Ureter (tissue), 1 donor: ENCODE data around the gene ATP1A2. TPM values are rescaled to one million over a fixed set of nuclear protein-coding genes. Genes with fewer than 3 reads are reported as not detected.

Source experiments
- DNase-seq: peaks from one replicate; pipeline ENCODE4 v3.0.0-alpha.2; 2020; ENCODE audit warnings: low spot score
- total RNA-seq: library from RNA; stranded (reverse); gene quantifications from one replicate; pipeline ENCODE4 v1.2.4, GENCODE V29; 2023
- donor health status: DM: yes; HTN: yes; CAD: no.

Gene ATP1A2
- total RNA-seq, 1 donor from 2014 or later = 41.2 TPM

- DNase-seq = no peak
Observed at GRCh38 chr1:160171980-160172379, 56.4 kb downstream of the ATP1A2 start.

DNA sequence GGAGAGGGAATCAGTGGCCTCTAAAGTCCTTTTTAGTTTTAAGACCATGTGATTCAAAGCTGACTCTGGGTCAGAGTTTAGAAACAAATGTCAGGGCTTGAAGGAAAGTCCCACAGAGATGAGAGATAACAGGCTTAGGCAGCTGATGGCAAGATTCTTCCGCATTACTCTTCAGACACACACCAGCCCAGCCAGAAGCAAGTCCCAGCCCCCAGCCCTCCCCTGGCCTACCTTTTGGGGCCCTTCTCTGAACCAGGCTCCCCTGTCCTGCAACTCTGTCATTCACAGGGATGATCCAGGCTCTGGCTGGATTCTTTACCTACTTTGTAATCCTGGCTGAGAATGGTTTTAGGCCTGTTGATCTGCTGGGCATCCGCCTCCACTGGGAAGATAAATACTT is 61.7 kb downstream of the ATP1A2 start:
- DNase-seq = peak; percentile 52

DNA sequence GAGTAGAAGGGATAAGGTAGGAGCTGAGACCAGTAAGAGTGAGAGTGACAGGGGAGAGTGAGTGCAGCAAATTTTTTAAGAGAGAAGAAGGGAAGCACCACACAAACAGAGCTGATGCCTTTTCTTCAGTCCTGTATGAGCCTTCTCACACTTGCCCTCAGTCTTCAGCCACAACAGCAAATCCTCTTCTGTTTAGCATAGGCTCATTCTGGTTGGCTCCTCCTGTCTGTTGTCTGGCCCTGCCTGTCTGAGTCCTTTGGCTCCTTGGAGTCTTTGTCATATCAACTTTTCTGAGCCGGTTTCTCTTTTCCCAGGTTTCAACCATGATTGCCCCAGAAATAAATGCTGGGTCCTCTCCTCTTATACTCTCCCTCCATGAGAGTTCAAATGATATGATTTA is 62.1 kb downstream of the ATP1A2 start:
- no peak for DNase-seq

- DNase-seq = no peak
Observed at GRCh38 chr1:160178731-160179130, 63.2 kb downstream of the ATP1A2 start.

GRCh38 chr1:160179336-160179735 is 63.8 kb downstream of the ATP1A2 start:
- no peak for DNase-seq

DNA sequence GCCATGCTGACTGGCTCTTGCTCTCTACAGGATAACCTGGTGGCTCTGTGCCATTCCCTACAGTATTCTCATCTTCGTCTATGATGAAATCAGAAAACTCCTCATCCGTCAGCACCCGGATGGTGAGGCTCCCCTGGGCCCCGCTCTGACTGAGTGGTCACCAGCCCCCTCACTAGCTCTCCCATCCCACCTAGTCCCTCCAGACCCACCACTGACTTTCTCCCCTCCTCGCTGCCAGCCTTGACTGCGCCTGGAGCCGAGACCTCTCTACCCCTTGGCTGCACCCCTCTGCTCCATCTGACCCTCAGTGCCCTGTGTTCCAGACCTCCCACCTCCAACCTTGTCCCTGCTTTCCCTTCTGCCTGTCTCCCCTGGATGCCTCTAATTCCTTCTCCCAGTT is 70.7 kb downstream of the ATP1A2 start:
- DNase-seq = no peak

GRCh38 chr1:160186729-160187128 is 71.2 kb downstream of the ATP1A2 start:
- no peak for DNase-seq

- no peak for DNase-seq
Observed at GRCh38 chr1:160187407-160187806, 71.8 kb downstream of the ATP1A2 start.

GRCh38 chr1:160188341-160188740 is 72.8 kb downstream of the ATP1A2 start:
- DNase-seq = no peak

GRCh38 chr1:160189649-160190625 is 74.4 kb downstream of the ATP1A2 start, which contains the start of gene CASQ1:
Gene CASQ1 (plus strand): TSS chr1:160190575. CDS start chr1:160190752, 177 bp downstream.
- DNase-seq = no peak

DNA sequence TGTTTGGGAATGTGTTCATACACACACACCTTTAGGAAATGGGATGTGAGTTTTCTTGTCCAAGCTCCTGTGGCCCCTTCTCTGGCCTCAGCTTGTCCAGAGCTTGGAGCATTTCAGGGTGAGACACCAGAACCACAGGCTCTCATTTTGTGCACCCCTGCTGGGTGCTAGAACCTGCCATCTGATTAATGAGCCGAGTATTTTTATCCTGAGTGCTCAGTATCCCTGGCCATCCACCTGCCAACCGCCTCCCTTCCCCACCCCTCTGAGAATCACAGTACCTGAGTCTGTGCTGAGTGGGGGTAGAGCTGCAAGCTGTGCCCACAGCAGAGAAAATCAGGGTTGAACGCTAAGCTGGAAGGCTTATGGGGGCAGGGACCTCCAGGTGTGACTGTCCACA is 76.2 kb downstream of the ATP1A2 start:
- DNase-seq = no peak

- DNase-seq = no peak
Observed at GRCh38 chr1:160192234-160192633, 76.7 kb downstream of the ATP1A2 start.

Other genes with a start within 250 kb of the ATP1A2 start
- 1.6 TPM for gene CFAP45, start 215.6 kb upstream of the ATP1A2 start, total RNA-seq
- gene TAGLN2, start 190.3 kb upstream of the ATP1A2 start, total RNA-seq = 322 TPM
- gene IGSF9, start 170.1 kb upstream of the ATP1A2 start, total RNA-seq = 13.8 TPM
- not detected for gene SLAMF9, start 161.5 kb upstream of the ATP1A2 start, total RNA-seq
- gene PIGM, start 83.8 kb upstream of the ATP1A2 start, total RNA-seq = 11.1 TPM
- not detected for gene KCNJ10, start 45.6 kb upstream of the ATP1A2 start, total RNA-seq
- not detected for gene KCNJ9, start 34.2 kb upstream of the ATP1A2 start, total RNA-seq
- gene IGSF8, start 17.1 kb upstream of the ATP1A2 start, total RNA-seq = 22.4 TPM
- 16.5 TPM for gene ATP1A4, start 35.8 kb downstream of the ATP1A2 start, total RNA-seq
- 10.5 TPM for gene CASQ1, start 74.8 kb downstream of the ATP1A2 start, total RNA-seq
- gene PEA15, start 89.6 kb downstream of the ATP1A2 start, total RNA-seq = 133 TPM
- gene DCAF8, start 146.8 kb downstream of the ATP1A2 start, total RNA-seq = 137 TPM
- gene PEX19, start 169.4 kb downstream of the ATP1A2 start, total RNA-seq = 102 TPM
- gene COPA, start 227.5 kb downstream of the ATP1A2 start, total RNA-seq = 164 TPM
- gene NCSTN, start 227.6 kb downstream of the ATP1A2 start, total RNA-seq = 95.6 TPM